GM04503 (cell line): ENCODE results near the gene SLC6A7.

Source experiments
- DNase-seq: peaks from one replicate; pipeline ENCODE4 v3.0.0-alpha.2; 2012; ENCODE audit warnings: low read depth

The SLC6A7 gene

DNA sequence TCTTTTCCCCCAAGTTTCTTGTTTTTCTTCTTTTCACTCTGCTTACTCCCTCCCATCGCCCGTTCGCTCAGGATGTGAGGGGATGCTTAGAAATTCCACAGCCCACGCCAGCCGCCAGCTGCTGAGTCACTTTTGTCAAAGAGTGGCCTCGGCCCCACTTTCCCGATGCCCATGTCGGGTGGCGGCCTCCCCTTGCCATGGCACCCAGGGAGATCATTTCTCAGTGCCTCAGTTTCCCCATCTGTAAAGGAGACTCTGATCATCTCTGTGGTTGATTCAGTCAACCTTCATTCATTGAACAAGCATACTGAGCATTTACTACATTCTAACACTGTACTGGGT, 33.9 kb upstream of the SLC6A7 start:
- DNase-seq: no peak

DNA sequence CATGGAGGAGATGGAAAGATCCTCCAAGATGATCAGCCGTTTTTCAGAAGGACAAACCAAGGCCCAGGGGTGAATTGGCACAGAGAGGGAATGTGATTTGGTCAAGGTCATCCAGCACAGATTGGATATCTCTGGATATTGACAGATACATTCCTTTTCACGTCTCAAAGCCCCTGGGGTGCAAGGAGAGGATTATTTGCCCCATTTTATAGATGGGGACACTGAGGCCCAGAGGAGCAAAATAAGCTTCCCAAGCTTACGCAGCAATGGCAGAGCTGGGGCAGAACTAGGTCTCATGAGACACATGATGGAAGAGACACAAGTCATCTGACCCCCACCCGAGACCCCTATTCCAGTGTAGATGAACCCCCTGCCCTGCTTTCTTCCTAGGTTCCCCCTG, 33.3 kb upstream of the SLC6A7 start:
- DNase-seq: no peak

DNA sequence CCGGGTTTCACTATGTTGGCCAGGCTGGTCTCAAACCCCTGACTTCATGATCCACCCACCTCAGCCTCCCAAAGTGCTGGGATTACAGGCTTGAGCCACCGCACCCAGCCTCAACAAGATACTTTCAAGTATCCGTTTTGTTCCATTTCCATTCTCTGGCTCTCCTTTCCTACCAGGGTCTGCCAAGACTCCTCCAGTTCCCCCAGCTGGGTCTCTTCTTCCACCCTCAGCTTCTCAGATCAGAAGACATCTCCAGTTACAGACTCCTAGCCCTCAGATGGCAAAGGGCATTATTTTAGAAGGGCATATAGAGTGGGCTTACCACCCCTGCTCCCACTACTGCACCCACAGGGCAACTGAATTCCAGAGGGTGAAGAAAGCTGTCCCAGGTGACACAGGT, 32.7 kb upstream of the SLC6A7 start:
- DNase-seq: no peak

DNA sequence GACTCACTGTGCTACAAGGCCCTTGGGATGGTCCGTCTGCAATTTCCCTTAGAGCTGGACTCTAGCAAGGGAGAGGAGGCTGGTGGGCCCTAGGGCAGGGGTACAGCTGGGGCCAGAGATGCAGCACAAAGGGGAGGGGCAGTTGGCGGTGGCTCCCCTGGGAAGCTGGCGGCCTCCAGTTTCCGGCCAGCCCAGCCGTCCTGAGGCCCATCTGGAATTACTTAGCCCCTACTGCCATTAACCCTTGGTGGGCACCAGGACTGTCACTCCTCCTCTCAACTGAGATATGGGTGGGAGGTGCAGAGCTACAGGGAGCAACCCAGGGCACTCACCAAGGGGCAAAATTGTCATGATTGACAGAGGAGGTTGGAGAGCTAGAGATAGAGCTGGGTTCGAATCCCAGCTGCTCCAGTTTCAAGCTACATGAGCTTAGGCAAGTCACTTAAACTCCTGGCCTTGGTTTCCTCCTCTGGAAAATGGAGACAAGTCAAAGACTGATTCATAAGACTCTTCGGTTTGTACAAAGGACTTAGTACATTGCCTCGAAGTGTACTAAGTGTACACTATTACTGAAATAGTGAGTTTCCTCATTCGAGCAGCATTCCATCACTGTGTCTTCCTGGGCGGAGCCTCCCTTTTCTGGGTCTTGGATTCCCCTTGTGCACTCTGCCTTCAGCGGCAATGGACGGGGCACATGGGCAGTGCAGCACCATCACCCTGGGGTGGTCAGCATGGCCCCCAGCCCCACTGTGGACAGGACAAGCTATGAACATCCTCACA, 31.5 kb upstream of the SLC6A7 start:
- DNase-seq: no peak

DNA sequence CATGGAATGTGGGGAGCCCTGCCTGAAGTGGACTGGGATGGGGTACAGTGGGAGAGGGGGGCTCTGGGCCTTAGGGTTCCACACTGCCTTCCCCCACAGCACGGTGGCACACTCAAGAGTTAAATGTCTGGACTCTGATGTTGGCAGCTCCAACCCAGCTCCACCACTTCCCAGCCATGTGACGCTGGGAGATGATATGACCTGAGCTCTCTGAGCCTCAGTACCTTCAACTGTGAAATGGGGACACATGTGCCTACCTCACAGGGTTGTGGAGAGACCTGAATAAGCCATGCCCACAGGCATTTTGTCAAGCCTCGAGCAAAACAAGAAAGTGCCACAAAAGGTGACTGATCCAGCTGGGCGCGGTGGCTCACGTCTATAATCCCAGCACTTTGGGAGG, 30.8 kb upstream of the SLC6A7 start:
- no peak for DNase-seq

DNA sequence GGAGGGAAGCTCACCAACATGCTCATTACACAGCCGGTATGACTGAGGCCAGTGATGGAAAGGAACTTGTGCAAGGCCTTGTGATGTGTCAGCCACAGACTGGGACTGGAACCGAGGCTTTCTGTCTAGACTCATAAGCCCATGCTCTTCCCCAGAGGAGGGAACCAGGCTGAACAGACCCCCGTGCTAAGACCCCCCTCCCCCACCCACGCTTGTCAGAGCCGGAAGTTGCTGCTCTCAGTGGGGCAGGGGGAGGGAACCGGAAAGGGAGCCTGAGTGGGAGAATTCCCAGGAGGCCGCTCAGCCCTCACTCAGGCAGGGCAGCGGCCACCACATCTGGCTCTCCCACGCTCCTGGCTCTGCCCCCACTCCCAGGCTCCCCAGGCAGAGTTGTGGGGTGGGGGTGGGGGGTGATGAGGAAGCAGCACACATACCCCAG, 30.1 kb upstream of the SLC6A7 start:
- no peak for DNase-seq

DNA sequence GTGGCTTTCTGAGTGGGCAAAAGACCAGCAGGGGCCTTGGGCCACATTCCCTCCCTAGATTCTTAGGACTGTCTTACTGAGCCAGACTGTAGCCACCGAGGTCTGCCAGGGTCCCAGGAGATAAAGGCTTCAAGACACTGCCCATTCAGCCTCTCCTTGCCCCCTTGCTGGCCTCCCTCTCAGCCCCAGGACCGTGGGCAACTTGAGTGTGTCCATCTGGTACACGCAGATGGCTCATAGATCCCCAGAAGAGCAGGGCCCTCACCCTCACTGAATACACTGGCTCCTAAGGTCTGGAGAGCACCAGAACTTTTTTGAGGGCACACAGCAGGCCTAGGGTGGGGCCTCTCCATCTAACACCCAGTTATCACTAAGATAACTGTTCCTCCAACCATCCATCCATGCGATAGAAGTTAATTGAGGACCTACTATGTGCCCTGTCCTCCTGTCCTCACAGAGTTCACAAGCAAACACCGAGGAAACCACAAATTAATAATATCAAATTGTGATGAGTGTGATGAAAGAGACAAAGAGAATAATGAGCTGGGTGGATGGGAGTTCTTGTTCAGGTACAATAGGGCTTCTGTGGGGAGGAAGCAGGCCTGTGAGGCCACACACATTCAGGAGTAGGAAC, 29.3 kb upstream of the SLC6A7 start:
- DNase-seq: no peak

DNA sequence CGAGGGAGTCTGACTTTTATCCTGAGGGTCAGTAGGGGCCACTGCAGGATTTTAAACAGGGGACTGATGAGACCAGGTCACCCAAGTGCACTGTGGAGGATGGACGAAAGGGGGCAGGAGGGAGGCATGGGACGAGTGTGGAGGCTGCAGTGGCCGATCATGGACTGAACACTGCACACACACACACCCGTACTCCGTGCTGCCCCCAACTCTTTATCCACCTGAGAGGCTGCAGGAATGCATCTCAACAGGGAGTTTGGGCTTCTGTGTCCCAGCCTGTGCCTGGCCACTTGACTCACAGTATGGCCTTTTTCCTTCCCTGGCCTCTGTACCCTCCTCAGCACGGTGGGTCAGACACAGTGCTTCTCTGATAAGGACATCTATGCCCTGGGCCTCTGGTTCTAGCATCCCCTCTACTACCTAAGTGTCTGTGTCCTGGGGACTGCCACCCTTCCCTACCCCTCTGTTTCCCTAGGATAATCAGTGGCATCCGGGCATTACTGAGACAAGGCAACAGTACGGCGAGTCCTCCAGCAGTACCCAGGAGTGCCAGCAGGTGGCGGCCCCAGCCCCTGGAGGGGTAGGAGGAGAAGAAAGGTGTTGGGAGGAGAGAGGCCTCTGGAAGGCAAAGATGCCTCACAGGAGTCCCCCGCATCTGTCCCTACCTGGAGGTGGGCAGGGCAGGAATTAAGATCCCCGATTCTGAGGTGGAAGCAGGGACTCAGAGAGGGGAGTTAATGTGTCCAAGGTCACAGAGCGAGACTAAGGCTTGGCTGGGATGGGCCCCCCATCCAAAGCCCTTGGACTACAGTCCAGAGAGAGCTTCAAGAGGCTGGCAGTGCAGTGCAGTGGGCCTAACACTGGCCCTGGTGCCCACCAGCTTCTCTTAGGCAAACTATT, 28.4 kb upstream of the SLC6A7 start:
- no peak for DNase-seq

DNA sequence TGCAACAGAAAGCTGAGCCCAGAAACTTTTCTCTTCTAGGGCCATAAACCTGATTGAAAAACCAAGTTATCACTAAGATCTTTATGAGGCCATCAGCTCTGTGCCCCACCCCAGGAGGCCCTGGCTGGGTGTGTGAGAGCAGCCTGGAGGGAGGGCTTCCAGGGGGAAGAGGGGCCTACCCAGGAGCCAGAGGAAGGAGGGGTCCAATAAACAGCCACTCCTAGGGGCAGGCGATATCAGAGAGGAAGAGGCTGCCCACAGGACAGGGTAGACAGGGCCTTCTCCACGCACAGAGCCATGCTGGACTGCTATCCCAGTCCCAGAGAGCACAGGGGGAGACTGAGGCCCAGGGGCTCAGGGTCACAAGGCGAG, 27.7 kb upstream of the SLC6A7 start:
- DNase-seq: no peak

DNA sequence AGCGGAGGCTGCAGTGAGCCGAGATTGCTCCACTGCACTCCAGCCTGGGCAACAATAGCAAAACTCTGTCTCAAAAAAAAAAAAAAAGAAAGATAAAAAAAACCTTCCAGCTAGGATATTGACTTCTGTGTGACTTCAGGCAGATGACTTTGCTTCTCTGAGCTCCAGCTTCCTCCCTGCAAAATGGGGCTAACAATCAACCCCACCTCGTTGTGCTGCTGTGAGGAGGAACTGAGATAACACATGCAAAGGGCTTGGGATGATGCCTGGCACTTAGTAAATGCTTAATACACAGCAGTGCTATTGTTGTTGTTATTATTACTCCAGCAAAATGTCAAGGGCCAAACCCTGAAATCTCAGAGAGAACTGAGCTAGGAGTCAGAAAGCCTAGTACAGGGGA, 26.8 kb upstream of the SLC6A7 start:
- no peak for DNase-seq

DNA sequence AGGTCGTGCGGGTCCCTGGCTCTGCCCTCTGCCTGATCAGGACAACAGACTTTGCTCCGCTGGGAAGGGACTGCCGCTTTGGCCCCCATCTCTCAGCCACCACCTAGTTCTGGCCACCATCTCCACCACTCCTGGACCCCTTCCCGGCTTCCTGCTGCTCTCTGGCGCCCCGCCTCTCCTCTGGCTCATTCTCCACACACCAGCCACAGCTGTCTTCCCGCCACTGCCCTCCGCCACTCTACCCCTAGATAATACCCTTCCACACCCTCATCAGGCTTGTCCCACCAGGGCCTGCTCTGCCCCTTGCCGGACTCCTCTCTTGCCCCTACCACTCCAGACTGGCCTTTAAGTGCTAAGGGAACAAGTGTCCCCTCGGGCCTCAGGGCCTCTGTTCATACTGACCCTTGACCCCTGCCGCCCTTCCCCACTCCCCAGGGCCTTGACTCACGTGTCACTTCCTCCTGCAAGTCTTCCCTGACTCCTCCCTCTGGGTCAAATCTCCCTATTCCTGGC, 26.3 kb upstream of the SLC6A7 start:
- DNase-seq: no peak

DNA sequence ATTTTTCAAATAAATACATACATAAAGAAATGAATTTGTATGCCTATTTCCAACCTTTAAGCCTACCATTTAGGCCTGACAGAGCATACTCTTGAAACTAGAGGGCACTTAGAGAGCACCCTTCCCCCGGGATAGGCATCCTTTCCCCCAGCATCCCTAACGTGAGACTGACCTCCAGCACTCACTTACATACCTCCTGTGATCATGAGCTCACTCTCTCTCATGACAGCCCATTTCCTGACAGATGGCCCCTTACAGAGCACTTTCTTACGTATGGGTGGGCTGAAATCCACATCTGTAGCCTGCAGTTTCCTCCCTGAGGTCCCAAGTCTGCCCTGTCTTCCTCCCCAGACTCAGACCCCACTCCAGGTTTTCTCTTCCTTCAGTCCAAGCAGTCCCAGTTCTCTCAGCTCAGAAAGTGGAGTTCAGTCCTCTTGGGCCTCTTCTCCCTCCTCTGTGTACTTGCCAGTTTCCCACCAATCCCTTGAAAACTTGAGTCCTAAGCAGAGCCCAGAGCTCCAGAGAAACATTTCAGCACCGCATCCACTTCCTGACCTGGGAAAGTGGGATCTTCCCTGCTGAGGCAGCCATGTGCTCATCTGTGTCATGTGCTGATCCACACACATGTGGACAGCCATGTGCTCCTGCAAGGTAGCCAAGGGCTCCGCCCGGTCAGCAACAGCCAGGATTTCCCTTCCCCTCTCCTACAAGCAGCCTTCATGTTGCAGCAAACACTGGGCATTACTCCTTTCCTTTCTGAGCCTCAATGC, 25.5 kb upstream of the SLC6A7 start:
- no peak for DNase-seq

DNA sequence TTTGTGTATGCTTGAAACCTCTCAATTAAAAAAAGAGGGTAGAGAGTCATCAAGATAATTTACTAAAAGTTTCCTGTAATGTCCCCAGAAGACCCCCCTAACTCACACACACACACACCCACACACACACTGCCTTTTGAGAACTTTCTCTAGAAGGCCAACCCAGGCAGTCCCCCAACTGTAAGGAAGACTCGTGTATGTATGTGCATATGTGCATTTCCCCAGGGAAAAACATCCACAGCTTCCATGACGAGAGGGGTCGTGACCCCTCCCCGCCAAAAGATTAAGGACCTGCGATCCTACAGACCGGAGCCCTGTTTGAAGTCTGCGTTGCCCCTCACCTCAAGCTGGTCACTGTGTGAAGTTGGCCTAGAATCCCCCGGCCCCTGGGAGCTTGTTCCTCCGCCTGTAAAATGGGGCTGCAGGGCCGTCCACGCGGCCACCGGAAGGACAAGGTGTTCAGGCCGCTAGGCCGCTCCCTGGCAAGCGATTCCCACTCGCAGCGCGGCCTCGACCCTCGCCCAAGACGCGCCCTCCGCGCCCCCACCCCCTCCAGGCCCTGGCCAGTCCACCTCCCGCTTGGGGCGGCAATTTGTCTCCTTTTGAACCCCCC, 23.7 kb upstream of the SLC6A7 start:
- no peak for DNase-seq

DNA sequence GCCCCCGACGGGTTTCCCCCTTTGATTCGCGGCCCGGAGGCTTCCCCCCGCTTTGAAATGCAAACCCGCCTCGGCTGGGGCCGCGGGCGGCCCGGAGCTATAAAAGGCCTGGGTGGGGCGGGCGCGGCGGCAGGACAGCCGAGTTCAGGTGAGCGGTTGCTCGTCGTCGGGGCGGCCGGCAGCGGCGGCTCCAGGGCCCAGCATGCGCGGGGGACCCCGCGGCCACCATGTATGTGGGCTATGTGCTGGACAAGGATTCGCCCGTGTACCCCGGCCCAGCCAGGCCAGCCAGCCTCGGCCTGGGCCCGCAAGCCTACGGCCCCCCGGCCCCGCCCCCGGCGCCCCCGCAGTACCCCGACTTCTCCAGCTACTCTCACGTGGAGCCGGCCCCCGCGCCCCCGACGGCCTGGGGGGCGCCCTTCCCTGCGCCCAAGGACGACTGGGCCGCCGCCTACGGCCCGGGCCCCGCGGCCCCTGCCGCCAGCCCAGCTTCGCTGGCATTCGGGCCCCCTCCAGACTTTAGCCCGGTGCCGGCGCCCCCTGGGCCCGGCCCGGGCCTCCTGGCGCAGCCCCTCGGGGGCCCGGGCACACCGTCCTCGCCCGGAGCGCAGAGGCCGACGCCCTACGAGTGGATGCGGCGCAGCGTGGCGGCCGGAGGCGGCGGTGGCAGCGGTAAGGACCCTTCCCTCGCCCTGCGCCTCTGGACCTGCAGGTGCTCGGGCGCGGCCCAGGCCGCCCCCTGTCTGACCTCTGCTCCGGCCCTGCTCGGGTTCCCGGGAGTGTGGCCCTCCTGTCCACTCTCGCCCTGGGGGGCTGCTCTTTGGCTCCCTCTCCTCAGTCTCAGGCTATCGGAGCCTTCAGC, 23.0 kb upstream of the SLC6A7 start, which contains the start of gene CDX1:
CDX1 (plus strand) TSS at position 129 of the 862 bp plus-strand sequence; CDS start at position 228, 99 bp downstream.
- DNase-seq: no peak

DNA sequence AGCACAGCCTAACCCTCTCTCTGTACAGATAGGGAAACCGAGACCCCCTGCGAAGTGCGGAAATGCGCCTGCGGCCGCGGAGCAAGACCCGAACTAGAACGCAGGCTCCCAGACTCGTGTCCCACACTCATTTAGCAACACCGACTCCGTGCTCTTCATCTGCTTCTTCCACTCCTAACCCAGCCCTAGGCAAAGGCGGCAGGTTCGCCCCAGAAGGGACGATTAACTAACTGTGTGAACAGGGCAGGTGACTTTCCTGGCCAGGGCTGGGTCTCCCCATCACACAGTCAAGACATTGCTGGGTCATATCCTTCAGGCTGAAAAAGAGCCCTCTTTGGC, 22.4 kb upstream of the SLC6A7 start:
- DNase-seq: no peak

DNA sequence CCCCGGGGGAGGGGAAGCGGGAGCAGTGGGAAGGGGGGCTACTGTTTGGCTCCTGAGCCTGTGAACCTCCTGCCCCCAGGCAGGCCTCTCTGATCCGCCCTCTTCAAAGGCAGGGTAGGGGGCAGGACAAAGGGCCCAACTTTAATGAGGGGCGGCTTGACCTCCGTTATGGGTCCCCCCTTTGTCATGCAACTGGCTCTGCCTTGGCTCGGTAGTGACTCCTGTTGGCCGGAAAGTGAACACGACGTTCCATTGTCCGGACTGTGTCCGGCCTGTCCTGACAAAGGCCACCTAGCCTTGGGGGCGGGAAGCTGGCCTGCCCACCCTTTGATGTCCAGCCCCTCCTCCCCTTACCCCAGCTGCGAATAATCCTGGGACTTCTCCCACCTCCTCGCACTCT, 22.0 kb upstream of the SLC6A7 start:
- DNase-seq: no peak

DNA sequence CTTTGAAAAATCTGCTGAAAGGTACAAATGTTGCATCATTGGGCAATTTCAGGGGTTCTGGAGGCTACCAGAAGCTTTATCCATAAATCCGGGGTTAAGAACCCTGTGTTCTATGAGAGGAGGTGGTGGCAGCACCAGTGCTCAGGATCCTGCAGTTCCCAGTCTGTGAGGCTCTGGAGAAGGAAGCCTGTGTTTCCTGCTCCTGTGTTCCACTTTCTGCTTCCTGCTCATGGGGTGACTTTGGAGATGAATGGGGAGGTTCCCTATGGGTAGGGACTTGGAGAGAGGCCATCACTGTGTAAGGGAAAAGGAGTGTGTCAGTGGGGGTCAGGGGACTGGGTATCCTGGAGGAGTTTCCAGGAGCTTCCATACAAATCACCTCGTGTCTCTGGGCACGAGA, 21.0 kb upstream of the SLC6A7 start:
- no peak for DNase-seq

DNA sequence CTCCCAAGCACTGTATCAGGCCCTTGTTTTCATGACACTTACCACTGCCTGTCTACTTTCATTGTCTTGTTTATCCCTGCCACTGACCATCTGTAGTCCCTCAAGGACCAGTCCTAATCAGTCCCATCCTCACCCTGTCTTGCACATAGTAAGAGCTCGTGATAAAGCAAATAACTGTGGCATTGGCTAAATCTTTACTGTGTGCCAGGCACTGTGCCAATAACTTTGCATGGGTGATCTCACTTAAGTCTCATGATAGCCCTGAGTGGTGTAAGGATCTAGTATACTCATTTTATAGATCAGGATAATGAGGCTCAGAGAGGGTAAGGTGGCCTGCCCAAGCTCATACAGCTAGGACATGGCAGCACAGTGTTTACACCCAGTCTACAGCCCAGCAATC, 17.7 kb upstream of the SLC6A7 start:
- DNase-seq: no peak

DNA sequence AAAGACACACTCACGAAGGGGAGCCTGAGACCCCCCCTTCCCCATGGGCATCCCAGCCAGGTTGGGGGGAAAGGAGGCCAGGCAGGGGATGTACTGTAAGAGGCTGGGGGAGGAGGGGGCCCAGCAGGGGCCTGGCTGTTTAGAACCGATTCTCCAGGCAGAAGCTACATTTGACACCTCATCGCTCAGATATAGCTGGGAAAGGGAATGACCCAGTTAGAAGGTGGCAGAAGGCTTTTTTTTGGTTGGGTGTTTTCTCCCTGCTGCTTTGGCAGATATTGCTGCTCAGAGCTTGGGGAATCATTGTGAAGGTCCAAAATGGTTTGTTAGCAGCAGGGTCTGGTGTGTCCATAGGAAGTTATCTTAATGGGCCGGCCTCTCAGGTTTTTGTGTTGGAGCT, 17.3 kb upstream of the SLC6A7 start:
- DNase-seq: no peak

DNA sequence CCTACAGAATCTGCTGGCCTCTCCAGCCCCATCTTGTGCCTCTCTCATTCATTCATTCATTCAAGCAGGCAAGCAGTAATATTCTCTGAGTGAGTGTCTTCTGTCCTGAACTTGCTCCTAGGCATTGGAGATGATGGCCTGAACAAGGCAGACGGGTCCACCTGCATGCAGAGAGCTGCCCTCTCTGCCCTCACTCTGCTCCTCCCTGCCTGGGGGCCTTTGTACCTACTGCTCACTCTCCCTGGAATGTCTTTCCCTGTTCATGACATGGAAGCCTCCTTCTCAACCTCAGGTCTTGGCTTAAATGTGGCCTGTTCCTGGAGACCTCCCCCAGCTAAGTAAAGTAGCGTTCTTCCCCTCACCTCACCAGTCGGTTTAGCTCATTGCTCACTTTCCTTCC, 16.7 kb upstream of the SLC6A7 start:
- DNase-seq: no peak

DNA sequence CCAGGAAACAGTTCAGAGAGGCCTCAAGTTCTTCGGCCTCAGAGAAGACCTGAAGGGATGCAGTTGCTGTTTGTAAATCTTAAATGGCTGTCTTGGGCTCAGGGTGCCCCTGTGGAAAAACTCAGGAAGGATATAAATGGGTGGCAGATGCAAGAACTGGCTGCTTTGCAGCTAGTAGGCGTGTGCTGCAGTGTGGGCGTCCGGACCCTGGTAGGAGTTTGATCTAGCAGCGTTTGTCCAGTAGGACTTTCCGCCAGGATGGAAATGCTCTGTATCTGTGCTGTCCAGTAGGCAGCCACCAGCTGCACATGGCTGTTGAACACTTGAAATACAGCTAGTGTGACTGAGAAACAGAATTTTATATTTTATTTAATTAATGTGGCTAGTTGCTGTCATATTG, 15.6 kb upstream of the SLC6A7 start:
- no peak for DNase-seq
